Neuron (in vitro differentiated cells): ENCODE results near the gene ADAM29.
A peak's percentile ranks its signal among the peaks of the same experiment; 100 is the strongest.

ENCODE experiments used
- H2AFZ ChIP-seq: one replicate; pipeline ENCODE4 v1.6.1; 2013; ENCODE audit warnings: low read depth, mild to moderate bottlenecking, inconsistent platforms, low read length, moderate library complexity
- H3K27me3 ChIP-seq: one replicate; pipeline ENCODE4 v1.6.1; 2013; ENCODE audit warnings: low read length; ENCODE audit not compliant: insufficient read depth
- H3K36me3 ChIP-seq: one replicate; pipeline ENCODE4 v1.6.1; 2013; ENCODE audit warnings: low read length; ENCODE audit not compliant: insufficient read depth
- H3K4me1 ChIP-seq: one replicate; pipeline ENCODE4 v1.6.1; 2013; ENCODE audit warnings: low read length; ENCODE audit not compliant: insufficient read depth
- H3K4me3 ChIP-seq: 2 replicates; pipeline ENCODE4 v1.5.1; 2013; ENCODE audit warnings: mild to moderate bottlenecking, low read length, moderate library complexity
- H3K9me3 ChIP-seq: one replicate; pipeline ENCODE4 v1.6.1; 2013; ENCODE audit warnings: low read length

Gene ADAM29

GRCh38 chr4:174926958-174927357 lies 8.8 kb downstream of the ADAM29 start:
- Histone ChIP-seq H3K9me3 (no peaks in the 10 kb centered on the region), H3K27me3 (no peaks in the 10 kb centered on the region), H3K4me1 (no peaks in the 10 kb centered on the region), H3K36me3 (no peaks in the 10 kb centered on the region), H2AFZ (no peak overlapping the region), H3K4me3 (no peak overlapping the region)

DNA sequence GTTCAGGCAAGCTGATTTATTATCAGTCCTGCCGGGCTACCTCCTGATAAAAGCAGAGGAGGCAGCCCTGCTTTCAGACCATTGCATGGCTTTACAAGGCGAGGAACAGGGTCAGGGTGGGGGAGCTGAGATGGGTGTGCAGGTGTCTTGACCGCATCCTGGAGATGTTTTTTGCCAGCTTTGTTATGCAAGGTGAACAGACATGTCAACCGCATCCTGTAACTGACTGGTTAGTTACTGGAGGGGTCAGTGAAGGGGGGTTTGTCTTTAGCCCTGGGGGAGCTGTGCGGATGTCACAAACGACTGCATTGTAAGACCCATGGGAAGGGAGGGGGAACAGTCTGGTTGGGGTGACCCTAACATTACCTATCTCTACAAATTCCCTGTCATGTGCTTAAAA lies 10.0 kb downstream of the ADAM29 start:
- Histone ChIP-seq H2AFZ (no peak overlapping the region), H3K36me3 (no peaks in the 10 kb centered on the region), H3K9me3 (no peaks in the 10 kb centered on the region), H3K4me3 (no peak overlapping the region), H3K4me1 (no peaks in the 10 kb centered on the region), H3K27me3 (no peaks in the 10 kb centered on the region)

DNA sequence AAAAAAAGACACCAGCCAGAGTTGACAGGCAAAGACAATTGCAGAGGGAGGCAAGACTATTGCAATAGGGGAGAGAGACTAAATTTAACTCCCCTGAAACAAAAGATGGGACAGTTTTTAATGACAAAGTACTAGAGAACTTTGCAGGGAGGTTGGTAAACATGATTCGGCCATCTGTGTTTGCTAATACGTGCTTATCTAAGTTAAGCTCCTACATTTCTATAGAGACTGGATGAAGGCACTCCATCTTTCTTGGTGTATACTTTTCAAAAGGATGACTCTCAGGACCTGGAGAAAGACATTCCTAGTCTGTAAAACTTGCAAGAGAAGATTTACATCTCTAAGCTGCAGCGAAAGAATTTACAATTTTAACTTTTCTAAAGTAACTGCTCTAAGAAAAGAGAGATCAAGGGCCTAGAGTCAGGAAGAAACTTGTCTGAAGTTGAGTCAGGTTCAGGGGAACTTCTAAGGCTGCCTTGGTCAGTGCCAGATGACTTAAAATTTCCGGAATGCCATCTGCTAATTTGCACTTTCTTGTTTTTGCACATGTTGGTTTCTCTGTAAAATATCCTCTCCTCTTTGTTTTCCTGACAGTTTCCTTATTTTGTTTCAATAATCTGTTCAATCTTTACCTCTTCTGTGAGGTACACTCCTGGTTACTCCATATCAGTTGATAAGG lies 10.6 kb downstream of the ADAM29 start:
- no peak overlapping the region for H2AFZ ChIP-seq
- no peak overlapping the region for H3K4me3 ChIP-seq
- H3K4me1 ChIP-seq = no peaks in the 10 kb centered on the region
- H3K36me3 ChIP-seq = no peaks in the 10 kb centered on the region
- H3K9me3 ChIP-seq = no peaks in the 10 kb centered on the region
- no peaks in the 10 kb centered on the region for H3K27me3 ChIP-seq

- no peaks in the 10 kb centered on the region for H3K36me3 ChIP-seq
- no peaks in the 10 kb centered on the region for H3K4me1 ChIP-seq
- no peaks in the 10 kb centered on the region for H3K9me3 ChIP-seq
- H3K4me3 ChIP-seq = no peak overlapping the region
- H3K27me3 ChIP-seq = no peaks in the 10 kb centered on the region
- peak overlapping the region; percentile 40 for H2AFZ ChIP-seq
These were observed 11.2 kb downstream of the ADAM29 start for GRCh38 chr4:174929346-174929745.

DNA sequence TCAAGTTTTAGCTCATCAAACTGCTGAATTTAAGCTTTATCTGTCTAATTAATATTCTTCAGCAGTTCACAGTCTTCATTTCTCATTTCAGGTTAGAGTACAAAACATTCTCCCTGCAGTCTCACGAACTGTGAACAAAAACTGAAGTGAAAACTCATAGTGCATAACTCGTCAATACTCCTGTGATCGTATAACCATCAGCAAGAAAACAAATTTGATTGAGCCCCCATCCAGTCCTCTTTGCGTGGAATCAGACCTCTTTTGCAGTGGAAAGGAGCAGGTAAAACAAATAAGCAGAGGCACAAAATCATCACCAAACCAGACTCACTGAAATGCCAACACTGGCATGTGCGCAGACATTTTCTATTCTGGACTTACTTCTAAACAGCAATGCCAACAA lies 12.7 kb downstream of the ADAM29 start:
- H3K4me3 ChIP-seq = no peak overlapping the region
- H3K4me1 ChIP-seq = no peaks in the 10 kb centered on the region
- H2AFZ ChIP-seq = no peak overlapping the region
- H3K27me3 ChIP-seq = no peaks in the 10 kb centered on the region
- no peaks in the 10 kb centered on the region for H3K9me3 ChIP-seq
- H3K36me3 ChIP-seq = no peaks in the 10 kb centered on the region

DNA sequence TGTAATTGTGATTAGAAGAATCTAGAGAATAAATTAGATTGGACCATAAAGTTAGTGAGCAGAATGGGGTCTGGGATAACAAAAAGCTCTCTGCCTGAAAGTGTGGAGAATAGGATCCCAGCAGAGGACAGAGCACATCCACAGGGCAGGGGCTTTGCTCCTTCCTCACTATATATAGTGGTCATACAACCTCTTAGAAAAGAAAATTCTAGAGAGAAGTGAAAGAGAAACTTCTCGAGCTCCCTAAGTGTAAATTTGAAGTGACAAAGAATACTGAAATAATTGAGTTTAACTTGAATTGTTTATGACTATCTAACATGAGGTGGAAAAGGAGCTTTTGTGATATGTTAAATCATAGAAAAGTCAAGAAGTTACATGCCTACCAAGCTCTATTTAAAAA lies 14.9 kb downstream of the ADAM29 start:
- no peak overlapping the region for H2AFZ ChIP-seq
- H3K4me1 ChIP-seq = no peaks in the 10 kb centered on the region
- no peaks in the 10 kb centered on the region for H3K27me3 ChIP-seq
- H3K4me3 ChIP-seq = no peak overlapping the region
- no peaks in the 10 kb centered on the region for H3K9me3 ChIP-seq
- no peaks in the 10 kb centered on the region for H3K36me3 ChIP-seq

DNA sequence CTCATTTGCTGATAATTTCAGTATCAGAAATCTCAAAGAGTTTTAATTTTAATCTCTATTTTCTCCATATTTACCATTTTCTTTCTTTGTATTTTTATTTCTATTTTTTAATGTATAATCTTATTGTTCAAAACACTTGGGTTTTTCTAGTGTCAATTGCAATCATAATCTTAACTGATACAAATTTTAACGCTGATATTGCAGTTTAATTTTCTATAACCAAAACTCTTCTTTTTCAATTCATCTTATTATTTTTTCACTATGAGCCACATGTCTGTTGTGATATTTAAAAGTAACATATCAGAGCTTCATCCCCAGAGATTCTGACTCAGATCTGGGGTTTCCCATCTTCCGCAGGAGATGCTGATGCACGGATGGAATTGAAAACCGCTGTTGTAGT lies 16.2 kb downstream of the ADAM29 start:
- Histone ChIP-seq H3K9me3 (no peaks in the 10 kb centered on the region), H3K27me3 (no peaks in the 10 kb centered on the region), H3K4me3 (no peak overlapping the region), H2AFZ (no peak overlapping the region), H3K36me3 (no peaks in the 10 kb centered on the region), H3K4me1 (no peaks in the 10 kb centered on the region)

DNA sequence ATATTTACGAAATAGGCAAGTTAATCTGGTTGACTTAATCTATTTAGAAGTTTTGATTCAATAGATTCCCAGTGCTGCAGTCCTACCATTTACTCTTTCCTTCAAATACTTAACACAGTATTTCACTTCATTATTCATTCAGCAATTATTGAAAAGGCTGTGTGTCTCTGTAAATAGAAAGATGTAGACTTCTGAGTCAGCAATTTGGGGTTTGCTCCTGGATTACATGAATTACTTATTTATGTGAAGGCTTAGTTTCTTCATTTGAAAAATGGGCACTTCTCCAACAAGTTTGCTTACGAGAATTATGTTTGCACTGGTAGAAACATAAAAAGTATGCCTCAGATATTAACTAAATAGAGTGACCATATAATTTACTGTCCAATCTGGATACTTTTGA lies 17.4 kb downstream of the ADAM29 start:
- no peaks in the 10 kb centered on the region for H3K36me3 ChIP-seq
- no peak overlapping the region for H2AFZ ChIP-seq
- no peaks in the 10 kb centered on the region for H3K9me3 ChIP-seq
- no peaks in the 10 kb centered on the region for H3K27me3 ChIP-seq
- H3K4me3 ChIP-seq = no peak overlapping the region
- no peaks in the 10 kb centered on the region for H3K4me1 ChIP-seq

GRCh38 chr4:174940002-174940401 lies 21.8 kb downstream of the ADAM29 start:
- H3K4me3 ChIP-seq = no peak overlapping the region
- H2AFZ ChIP-seq = no peak overlapping the region
- H3K4me1 ChIP-seq = no peaks in the 10 kb centered on the region
- H3K27me3 ChIP-seq = no peaks in the 10 kb centered on the region
- H3K36me3 ChIP-seq = no peaks in the 10 kb centered on the region
- no peaks in the 10 kb centered on the region for H3K9me3 ChIP-seq

DNA sequence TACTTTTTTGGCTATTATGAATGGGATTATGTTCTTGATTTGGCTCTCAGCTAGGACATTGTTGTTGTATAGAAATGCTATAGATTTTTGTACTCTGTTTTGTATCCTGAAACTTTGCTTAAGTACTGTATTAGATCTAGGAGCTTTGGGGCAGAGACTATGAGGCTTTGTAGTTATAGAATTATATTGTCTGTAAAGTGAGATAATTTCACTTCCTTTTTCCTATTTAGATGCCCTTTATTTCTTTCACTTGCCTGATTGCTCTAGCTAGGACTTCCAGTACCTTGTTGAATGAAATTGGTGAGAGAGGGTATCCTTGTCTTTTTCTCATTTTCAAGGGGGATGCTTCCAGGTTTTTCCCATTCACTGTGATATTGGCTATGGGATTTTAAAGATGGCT lies 28.1 kb downstream of the ADAM29 start:
- Histone ChIP-seq H3K27me3 (no peaks in the 10 kb centered on the region), H3K9me3 (no peaks in the 10 kb centered on the region), H3K4me3 (no peak overlapping the region), H3K36me3 (no peaks in the 10 kb centered on the region), H2AFZ (no peak overlapping the region), H3K4me1 (no peaks in the 10 kb centered on the region)

DNA sequence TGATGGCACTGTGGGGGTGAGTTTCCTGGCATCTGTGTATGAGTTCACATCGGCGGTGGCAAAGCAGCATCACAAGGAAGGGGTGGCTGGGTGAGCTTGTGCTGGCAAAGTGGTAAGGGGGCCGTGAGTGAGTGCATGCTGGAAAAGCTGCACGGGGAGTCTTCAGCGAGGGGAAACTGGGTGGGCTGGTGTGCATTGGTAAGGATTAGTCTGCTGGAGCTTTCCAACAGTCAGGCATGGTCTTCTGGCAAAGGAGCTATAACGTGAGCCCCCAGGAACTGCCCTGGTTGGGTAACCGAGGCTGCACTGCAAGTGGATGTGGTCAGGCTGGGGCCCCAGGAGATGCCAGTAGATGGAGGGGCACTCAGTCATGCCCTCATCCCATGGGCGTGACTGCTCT lies 30.7 kb downstream of the ADAM29 start:
- no peaks in the 10 kb centered on the region for H3K9me3 ChIP-seq

DNA sequence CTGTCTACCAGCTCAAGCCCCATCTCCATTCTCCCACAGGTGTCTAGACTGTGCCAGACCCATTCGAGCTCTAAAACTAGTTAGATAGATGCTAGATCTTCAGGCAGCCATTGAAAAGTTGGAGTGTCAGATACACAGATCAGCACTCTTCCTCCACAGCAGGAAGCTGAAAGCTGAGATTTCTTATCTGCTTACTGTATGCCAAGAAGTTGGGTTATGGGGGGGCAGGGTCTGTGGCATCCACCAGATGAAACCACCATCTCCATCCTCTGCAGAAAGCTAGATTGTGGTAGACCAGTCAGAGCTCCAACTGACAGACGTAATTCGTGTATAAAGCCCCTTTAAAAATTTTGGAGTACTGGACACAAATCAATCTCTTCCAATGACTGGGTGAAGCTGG lies 54.8 kb downstream of the ADAM29 start:
- no peaks in the 10 kb centered on the region for H3K36me3 ChIP-seq
- H3K4me3 ChIP-seq = no peak overlapping the region
- H3K9me3 ChIP-seq = no peaks in the 10 kb centered on the region
- no peaks in the 10 kb centered on the region for H3K27me3 ChIP-seq
- no peak overlapping the region for H2AFZ ChIP-seq
- no peaks in the 10 kb centered on the region for H3K4me1 ChIP-seq

More for the DNA sequence above, 30.7 kb downstream of the ADAM29 start:
- no peaks in the 10 kb centered on the region for H3K4me1 ChIP-seq
- no peak overlapping the region for H3K4me3 ChIP-seq
- no peak overlapping the region for H2AFZ ChIP-seq
- H3K27me3 ChIP-seq = no peaks in the 10 kb centered on the region
- H3K36me3 ChIP-seq = no peaks in the 10 kb centered on the region

GRCh38 chr4:174973336-174973735 lies 55.2 kb downstream of the ADAM29 start:
- H3K4me1 ChIP-seq = no peaks in the 10 kb centered on the region
- H3K9me3 ChIP-seq = no peaks in the 10 kb centered on the region

GRCh38 chr4:174983128-174983750 lies 65.1 kb downstream of the ADAM29 start:
- Histone ChIP-seq H3K9me3 (no peaks in the 10 kb centered on the region), H3K36me3 (no peaks in the 10 kb centered on the region), H3K4me1 (no peaks in the 10 kb centered on the region), H3K27me3 (no peaks in the 10 kb centered on the region), H3K4me3 (no peak overlapping the region), H2AFZ (no peak overlapping the region)

More at GRCh38 chr4:174973336-174973735, 55.2 kb downstream of the ADAM29 start:
- Histone ChIP-seq H3K27me3 (no peaks in the 10 kb centered on the region), H3K36me3 (no peaks in the 10 kb centered on the region), H2AFZ (no peak overlapping the region), H3K4me3 (no peak overlapping the region)
